ENCODE results near the gene CIC.
A peak's percentile ranks its signal among the peaks of the same experiment; 100 is the strongest.

The CIC gene

GRCh38 chr19:42268704-42269477, at the start of gene CIC:
TSS of gene CIC (plus strand) at chr19:42269252. CDS start at chr19:42271784, 2,532 bp downstream.
- intact Hi-C loops (cut with DNase I) = no loop called here
- peak; percentile 98 to 100 (median 100) for DNase-seq

GRCh38 chr19:42219812-42220750, 49.0 kb upstream of the CIC start, which contains the start of gene ZNF526:
TSS of gene ZNF526 (plus strand) at chr19:42220312. CDS start at chr19:42224404, 4,092 bp downstream.
- intact Hi-C loops (cut with DNase I) = no loop called here

GRCh38 chr19:42220751-42221097, 48.3 kb upstream of the CIC start:
- no peak for DNase-seq
- intact Hi-C loops (cut with DNase I) = no loop called here

More at GRCh38 chr19:42219812-42220750, 49.0 kb upstream of the CIC start, which contains the start of gene ZNF526:
- peak; percentile 92 to 99 (median 97) for DNase-seq

- intact Hi-C loops (cut with DNase I) = no loop called here
Measured at GRCh38 chr19:42224940-42225717, 43.9 kb upstream of the CIC start.

GRCh38 chr19:42225718-42226292, 43.2 kb upstream of the CIC start:
- intact Hi-C loops (cut with DNase I) = no loop called here
- no peak for DNase-seq

More at GRCh38 chr19:42224940-42225717, 43.9 kb upstream of the CIC start:
- no peak for DNase-seq

GRCh38 chr19:42226886-42227285, 42.2 kb upstream of the CIC start:
- intact Hi-C loops (cut with DNase I) = no loop called here
- DNase-seq = no peak

- no peak for DNase-seq
- intact Hi-C loops (cut with DNase I) = no loop called here
Measured at GRCh38 chr19:42228641-42229040, 40.4 kb upstream of the CIC start.

GRCh38 chr19:42229301-42229854, 39.7 kb upstream of the CIC start:
- intact Hi-C loops (cut with DNase I) = no loop called here
- DNase-seq = no peak

- intact Hi-C loops (cut with DNase I) = no loop called here
- DNase-seq = no peak
Measured at GRCh38 chr19:42229855-42230351, 39.1 kb upstream of the CIC start.

GRCh38 chr19:42230571-42230970, 38.5 kb upstream of the CIC start:
- no peak for DNase-seq
- intact Hi-C loops (cut with DNase I) = no loop called here

GRCh38 chr19:42232435-42232834, 36.6 kb upstream of the CIC start:
- intact Hi-C loops (cut with DNase I) = no loop called here
- DNase-seq = no peak

GRCh38 chr19:42233106-42233505, 35.9 kb upstream of the CIC start:
- intact Hi-C loops (cut with DNase I) = no loop called here
- no peak for DNase-seq

- DNase-seq = no peak
- intact Hi-C loops (cut with DNase I) = no loop called here
Measured at GRCh38 chr19:42233678-42234292, 35.3 kb upstream of the CIC start.

GRCh38 chr19:42234364-42234763, 34.7 kb upstream of the CIC start:
- DNase-seq = no peak
- intact Hi-C loops (cut with DNase I) = no loop called here

GRCh38 chr19:42235181-42235580, 33.9 kb upstream of the CIC start:
- peak in 16 of 42 donors; percentile 24 to 71 (median 52) for DNase-seq
- intact Hi-C loops (cut with DNase I) = no loop called here

GRCh38 chr19:42239544-42240220, 29.4 kb upstream of the CIC start:
- intact Hi-C loops (cut with DNase I) = loop anchor here (10.0 kb wide), 1 partner anchor 85 kb away; the partner anchor contains the start of gene MEGF8

GRCh38 chr19:42241279-42241678, 27.8 kb upstream of the CIC start:
- DNase-seq = no peak
- intact Hi-C loops (cut with DNase I) = loop anchor here (10.0 kb wide), 1 partner anchor 84 kb away; the partner anchor contains the start of gene MEGF8

More at GRCh38 chr19:42239544-42240220, 29.4 kb upstream of the CIC start:
- no peak for DNase-seq

Data from head of caudate nucleus (tissue), 42 donors.